GM12892 (cell line): ENCODE results near the gene ENSA.
"Not testable (repeated sequence)": the region's sequence is repeated elsewhere in the genome, so short reads cannot be mapped to it uniquely, and the experiment has no call there.

Source experiments
- DNase-seq: peaks from one replicate; pipeline ENCODE4 v3.0.0; 2011; ENCODE audit not compliant: insufficient read length
- FAIRE-seq: peaks from 2 replicates; lab custom pipeline; 2011; peaks lifted over from hg19 to GRCh38; lab: Jason Lieb, UNC
- POLR2A ChIP-seq: IDR thresholded peaks from 2 replicates; pipeline ENCODE4 v1.6.1; 2011; ENCODE audit warnings: low read depth, low read length, control low read depth
- POLR2AphosphoS5 ChIP-seq: IDR thresholded peaks from 2 replicates; pipeline ENCODE4 v1.6.1; 2011; ENCODE audit warnings: low read depth, low read length, control low read depth
- TAF1 ChIP-seq: IDR thresholded peaks from 2 replicates; pipeline ENCODE4 v1.6.1; 2011; ENCODE audit warnings: low read depth, mild to moderate bottlenecking, control low read depth, low read length, borderline replicate concordance

ENSA gene

DNA sequence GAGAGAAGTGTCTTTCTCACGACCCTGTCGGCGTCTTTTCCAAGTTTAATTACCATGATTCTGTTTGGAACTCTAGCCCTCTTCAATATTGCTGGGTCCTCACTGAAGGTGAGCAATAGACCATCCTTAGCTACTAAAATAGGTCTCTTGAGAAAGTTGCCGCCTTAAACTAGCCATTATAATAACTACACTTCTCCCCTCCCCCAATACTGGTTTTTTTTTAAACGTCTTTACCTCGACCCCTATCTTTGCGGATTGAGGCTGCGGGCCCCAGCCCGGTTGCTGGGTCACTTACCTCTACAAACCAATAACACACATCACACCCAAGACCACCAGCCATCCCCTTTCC lies 672 bp downstream of the ENSA start:
- FAIRE-seq, result no peak
- TF ChIP-seq POLR2A (no peak), POLR2AphosphoS5 (no peak), TAF1 (no peak; the same call in 1 of the 2 replicates)
- no peak for DNase-seq

GRCh38 chr1:150627826-150628410 lies 1.5 kb downstream of the ENSA start:
- FAIRE-seq (no peak), DNase-seq (no peak)
- TF ChIP-seq POLR2AphosphoS5 (no peak), TAF1 (no peak), POLR2A (no peak)

DNA sequence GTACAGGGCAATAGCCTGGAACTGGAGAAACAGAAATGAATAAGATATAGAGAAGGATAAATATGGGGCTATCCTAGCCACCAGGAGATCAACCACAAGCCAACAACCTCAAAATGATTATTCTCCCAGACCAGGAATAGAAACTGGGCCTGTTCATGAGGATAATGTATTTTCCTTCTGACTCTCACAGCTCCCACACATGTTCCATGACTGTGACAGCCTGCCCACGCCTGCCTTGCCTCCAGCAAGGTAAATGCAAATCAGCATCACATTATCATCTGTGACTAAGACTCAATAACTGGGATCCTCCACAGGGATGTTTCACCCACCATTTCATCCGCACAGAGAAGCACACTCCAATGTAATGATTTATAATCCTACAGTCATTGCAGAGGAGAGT lies 3.3 kb downstream of the ENSA start:
- no peak for TF ChIP-seq POLR2AphosphoS5
- TF ChIP-seq POLR2A, result no peak
- no peak for TF ChIP-seq TAF1
- DNase-seq, result no peak
- no peak for FAIRE-seq

- not testable (repeated sequence) for DNase-seq, FAIRE-seq
These were observed 4.9 kb downstream of the ENSA start for GRCh38 chr1:150624546-150624945.

- 0 out of 2 replicates have a peak, but pooled peaks have one; percentile 23 for TF ChIP-seq POLR2AphosphoS5
- FAIRE-seq, DNase-seq: not testable (repeated sequence)
These were observed 5.3 kb downstream of the ENSA start for GRCh38 chr1:150624134-150624533.

DNA sequence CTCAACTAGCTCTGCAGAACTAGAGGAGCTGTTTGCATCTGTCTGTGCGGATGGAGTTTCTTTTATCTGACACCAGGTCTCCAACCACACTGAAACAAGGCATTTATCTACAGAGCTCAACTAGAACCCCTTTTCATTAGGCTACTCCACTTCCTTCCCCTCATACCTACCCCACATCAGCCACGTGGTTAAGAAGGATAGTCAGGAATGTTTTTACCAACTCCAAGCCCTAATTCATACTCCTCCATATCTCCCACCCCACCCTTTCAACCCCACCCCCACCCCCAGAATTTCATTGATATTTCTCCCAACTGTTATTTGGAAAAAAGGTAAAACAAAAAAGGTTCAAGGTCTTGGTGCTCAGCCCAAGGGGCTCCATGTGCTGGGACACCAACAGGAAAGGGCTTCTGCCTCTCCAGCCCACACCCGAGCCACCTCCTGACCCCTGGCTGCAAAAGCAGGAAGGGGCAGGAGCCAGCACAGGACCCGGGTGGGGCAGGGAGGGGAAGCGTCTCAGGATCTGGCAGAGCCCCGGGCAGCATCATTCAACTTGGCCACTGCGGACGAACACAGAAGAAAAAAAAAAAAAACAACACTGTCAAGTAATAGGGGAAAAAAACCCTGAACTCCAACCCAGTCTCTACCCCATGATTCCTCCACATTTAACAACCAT lies 7.0 kb downstream of the ENSA start:
- DNase-seq (no peak), FAIRE-seq (no peak)
- TF ChIP-seq TAF1, result no peak
- no peak for TF ChIP-seq POLR2A
- no peak for TF ChIP-seq POLR2AphosphoS5

DNA sequence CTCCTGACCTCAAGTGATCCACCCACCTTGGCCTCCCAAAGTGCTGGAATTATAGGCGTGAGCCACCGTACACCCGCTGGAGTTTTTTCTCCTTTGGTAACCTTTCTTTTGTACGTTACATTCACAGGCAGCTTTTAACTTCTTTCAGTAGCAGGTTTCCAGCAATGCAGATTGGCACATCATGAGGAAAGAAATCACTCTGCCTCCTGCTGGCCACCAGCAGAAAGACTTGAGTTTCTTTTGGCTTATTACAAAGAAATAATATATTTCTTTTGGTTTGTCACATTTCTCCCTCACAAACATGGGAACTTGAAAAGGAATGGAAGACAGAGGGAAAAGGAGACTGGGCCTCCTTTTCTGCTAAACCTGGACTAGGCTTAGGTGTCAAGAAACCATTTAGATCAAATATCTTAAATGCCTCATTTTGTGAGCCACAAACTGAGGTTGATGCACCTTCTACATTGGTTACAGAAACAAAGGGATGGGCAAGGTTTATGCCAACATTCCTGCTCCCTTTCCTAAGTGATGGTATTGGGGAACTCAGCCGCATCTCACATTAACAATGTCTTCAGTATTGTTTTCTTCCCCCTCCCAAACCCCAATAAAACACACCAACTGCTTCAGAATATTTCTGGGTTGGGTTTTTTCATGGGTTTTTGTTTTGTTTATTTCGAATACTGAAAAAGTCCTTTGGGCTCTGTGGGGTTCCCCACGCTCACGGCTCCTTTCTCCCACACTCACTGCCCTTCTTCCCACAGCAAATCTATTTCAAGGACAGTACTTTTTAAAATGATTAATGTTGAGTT lies 7.7 kb downstream of the ENSA start:
- DNase-seq, result peak; percentile 36
- TF ChIP-seq POLR2AphosphoS5, result no peak
- no peak for TF ChIP-seq TAF1
- TF ChIP-seq POLR2A, result no peak
- FAIRE-seq, result peak; percentile 51

GRCh38 chr1:150620919-150621318 lies 8.5 kb downstream of the ENSA start:
- DNase-seq, result no peak
- TF ChIP-seq TAF1 (no peak), POLR2A (no peak), POLR2AphosphoS5 (no peak)

DNA sequence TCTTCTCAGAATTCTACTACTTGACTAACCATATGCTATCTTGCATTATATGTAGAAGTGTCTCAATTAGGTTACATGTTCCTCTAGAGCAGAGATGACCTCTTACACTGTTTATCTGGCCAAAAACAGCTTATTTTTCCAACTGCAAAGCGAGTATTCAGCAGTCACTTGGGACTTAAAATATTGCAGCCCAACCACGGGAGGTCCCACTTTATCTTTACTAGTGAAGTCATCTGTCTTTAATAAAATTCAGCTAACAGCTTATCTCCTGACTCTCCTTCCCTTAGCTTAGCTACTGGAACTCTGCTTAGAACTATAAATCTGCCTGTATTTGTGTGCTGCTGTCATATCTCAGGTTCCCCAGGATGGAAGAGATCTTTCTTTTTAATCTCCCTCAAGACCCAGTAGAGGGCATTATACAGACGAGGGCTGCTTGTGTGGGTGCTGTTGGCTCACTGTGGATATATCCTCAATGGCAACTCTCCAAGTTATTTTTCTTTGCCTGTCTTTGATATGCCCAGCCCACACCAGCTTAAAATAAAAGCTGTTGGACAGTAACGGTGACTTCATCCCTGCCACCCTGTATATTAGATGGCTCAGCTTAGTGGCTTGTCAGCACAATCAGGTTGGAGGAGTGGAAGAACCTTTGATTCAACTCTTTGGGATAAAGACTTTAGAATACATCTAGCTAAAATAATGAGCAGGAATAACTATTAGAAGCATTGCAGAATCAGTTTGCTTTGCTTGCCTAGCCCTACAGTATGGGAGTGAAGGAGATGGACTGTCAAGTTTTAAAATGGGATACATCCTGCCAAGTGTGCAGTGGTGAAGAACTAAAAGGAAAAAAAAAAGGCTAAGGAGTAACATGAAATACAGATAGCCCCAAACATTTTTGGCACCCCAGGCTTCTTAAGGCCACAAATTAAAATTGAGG lies 9.6 kb downstream of the ENSA start:
- DNase-seq, result no peak
- TF ChIP-seq POLR2AphosphoS5, result 0 out of 2 replicates have a peak, but pooled peaks have one; percentile 47
- peak; percentile 61 for TF ChIP-seq POLR2A
- TF ChIP-seq TAF1, result no peak
- FAIRE-seq, result no peak

More at GRCh38 chr1:150620919-150621318, 8.5 kb downstream of the ENSA start:
- FAIRE-seq, result no peak

DNA sequence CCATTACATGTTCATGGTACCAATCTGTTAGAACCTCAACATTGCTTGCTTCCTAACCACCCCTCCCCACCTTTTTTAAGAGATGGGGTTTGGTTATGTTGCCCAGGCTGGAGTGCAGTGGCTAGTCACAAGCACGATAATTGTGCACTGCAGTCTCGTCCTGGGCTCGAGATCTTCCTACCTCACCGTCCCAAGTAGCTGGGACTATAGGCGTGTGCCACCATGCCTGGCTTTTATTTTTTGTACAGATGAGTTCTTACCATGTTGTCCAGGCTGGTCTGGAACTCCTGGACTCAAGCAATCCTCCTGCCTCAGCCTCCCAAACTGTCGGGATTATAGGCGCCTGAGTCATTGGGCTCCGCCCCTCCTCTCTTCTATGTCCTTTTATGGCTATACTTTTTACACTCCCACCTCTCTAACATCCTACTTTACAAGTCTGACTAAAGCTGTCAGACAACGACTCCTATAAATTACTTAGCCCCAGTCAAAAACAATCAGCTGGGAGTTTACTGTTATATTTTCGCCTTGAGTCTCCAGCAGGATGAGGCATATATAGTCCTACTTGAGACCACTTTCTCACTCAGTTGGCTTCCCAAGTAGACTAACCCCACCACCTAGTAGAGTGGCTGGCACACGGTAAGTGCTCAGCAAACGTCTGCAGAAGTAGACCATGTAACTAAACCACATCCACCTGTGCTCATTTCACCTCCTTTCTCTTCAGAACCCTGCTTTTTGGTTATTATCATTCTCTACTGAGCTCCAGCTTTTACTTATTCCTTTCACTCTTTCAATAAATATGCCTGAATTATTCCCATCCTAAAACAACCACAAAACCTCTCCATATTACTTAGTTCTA lies 13.8 kb downstream of the ENSA start:
- DNase-seq, result no peak
- TF ChIP-seq TAF1 (no peak), POLR2AphosphoS5 (no peak), POLR2A (no peak)
- FAIRE-seq, result no peak
